AML-193 (cell line): ENCODE measurements around the gene TBC1D4.

Experiments used
- DNase-seq, 2 experiments: peaks; one replicate each; lab custom pipeline; 2025; lab: John Stamatoyannopoulos, UW

Gene TBC1D4

DNA sequence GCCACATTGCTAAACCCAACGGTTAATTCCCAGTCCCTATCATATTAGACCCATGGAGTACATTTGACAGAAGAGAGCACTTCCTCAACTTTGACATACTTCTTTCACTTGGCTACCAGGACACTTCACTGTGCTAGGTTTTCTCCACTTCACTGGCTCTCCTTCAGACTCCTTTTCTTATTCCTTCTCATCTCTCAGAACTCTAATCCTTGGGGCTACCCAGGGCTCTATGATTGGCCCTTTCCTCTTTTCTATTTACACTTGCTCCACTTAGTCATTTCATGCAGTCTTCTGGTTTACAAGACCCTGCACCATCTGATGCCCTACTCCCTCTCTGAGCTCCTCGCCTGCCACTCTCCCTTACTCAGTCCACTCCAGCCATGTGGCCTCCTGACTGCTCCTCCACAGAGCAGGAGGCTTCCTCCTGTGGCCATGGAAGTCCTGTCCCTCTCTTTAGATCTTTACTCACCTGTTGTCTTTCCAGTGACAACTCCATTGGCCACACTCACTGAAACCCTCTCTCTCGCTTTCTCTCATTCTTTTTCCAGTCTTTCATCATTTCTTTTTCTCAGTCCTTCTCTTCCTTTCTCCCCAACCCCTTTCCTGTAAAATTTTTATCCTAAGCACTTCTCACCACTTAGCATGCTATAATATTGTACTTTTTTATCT, 90.4 kb downstream of the TBC1D4 start:
- no peak for DNase-seq

DNA sequence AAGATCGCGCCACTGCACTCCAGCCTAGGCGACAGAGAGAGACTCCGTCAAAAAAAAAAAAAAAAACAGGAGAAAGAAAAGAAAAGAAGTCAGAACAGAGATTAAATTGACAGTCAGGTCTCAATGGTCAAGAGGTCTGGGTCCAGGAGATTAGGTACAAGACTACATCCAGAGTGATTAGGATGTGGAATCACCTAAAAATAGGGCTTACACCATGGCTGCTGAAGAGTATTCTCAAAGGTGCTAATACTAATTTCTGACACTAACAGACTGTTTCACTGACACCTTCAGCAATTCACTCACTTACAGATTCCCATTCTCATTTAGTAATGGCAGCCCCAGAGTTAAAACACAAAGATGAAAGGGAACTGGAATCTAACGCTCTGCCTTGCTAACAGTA, 91.7 kb downstream of the TBC1D4 start:
- no peak for DNase-seq

DNA sequence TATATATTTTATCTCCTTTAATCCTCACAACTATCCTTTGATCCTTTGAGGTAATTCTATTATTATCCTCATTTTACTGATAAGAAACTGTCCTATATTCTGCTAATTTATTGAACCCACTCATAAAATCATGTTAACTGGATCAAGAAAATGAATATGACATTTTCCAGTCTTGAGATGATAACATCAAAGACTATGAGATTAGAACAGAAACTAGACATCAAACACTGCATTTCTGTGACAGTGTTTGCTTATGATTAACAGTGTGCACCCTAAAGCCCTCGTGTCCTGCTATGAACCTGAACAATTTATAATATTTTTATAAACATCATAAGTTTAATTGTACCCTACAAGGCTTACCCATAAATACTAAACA, 96.3 kb downstream of the TBC1D4 start:
- no peak for DNase-seq

DNA sequence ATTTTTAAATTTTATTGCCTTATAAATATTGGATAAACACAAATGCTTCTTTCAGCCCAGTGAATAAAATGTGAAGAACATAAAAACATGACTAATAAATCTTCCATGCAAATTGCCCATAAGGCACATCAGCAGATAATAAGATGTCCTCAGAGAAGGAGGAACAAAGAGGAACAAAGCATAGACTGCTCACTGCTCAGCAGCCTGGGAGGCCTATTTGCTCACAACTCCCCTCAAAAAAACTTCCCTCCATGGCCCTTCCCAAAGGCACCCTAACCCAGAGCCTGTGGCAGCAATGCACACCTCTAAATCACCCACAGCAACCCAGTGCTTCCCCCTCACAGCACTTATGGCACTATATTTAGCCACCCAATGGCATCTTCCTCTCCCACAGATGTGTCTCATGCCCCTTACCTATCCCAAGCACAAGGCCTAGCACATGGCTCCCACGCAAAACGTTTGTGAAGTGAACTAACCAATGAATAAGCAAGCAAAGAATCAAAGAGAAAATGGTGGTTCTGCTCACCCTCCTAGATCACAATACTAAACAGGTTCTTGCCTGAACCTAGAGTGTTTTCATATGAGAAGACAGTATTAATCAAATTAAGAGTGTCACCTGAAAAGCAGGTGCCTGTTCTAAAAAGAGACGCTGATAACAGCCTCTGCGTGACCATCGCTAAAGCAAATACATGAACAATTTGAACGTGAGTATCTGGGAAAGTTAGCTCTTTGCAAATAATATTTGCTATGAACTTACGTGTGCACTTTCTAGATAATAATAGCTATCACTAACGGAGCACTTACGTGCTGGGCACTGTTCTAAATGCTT, 96.9 kb downstream of the TBC1D4 start:
- DNase-seq = no peak

DNA sequence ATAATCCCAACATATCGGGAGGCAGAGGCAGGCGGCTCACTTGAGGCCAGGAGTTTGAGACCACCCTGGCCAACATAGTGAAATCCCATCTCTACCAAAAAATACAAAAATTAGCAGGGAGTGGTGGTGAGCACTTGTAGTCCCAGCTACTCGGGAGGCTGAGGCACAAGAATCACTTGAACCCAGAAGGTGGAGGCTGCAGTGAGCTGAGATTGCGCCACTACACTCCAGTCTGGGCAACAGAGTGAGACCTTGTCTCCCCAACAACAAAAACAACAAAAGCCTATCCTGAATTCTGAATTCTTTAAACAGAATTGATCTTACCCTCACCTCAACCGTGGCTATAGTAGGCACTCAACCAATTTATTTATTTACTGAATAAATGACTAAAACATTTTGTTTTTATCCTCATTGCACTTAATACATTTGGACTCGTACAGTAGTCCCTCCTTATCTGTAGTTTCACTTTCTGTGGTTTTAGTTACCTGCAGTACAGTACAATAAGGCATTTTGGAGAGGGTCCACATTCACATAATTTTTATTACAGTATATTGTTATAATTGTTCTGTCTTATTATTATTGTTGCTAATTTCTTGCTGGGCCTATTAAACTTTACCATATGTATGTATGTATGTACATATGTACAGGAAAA, 98.8 kb downstream of the TBC1D4 start:
- DNase-seq = no peak

DNA sequence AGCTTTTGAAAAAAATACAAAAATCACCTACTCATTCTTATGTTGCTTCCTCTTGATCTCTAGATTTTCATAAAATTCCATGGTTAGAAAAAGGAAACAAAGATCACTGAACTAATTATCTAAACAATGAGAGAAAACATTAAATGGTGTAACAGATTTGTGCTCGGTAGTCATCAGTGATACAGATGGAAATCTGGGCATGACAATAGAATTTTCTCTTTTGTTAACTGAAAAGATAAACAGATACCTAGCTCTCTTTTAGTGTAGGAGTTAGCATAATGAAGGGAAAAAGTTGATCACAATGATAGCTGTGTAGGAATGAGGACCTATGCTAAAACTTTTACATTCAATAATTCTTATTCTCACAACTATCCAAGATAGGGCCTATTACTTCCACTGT, 103.7 kb downstream of the TBC1D4 start:
- no peak for DNase-seq

DNA sequence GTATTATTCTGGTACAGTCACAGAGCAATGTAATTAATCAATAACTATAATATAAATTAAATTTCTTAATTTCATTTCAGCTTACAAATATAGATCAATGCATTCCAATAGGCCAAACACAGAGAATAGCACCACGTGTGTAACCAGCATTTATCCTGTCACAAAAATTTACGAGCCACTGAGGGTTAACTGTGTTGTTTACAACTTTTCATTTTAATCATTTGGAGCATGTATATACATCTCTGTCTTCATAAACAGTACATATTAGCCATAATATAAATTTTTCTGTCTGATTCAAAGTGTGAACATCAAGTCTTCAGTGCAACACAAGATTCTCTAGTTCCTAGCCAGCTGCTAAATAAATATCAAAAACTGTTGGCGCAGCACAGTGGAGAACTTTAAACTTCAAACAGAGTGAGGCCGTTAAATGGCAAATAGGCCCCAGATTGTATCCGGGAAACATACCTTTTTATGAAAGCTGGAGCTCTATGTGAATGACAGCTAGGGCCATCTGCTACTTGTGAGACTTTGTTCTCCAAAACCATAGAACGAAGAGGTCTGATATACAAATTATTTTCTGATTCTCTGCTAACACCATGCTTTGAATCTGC, 105.1 kb downstream of the TBC1D4 start:
- no peak for DNase-seq

DNA sequence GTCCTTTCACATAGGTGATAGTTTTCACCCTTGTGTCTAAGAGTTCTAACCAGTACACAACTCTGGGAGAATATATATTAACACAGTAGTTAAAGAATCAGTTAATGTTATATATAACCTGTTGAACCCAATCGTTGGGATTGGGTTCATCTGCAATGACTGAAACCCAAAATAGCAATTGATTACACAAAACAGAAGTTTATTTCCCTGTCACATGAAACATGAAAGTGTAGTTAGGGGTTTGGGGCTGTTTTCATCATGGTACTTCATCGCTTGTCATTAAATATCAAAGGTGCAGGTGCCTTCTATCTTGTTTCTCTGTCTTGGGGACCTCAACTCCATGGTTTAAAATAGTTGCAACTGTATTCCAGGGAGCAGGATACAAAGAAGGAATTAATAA, 106.6 kb downstream of the TBC1D4 start:
- no peak for DNase-seq

DNA sequence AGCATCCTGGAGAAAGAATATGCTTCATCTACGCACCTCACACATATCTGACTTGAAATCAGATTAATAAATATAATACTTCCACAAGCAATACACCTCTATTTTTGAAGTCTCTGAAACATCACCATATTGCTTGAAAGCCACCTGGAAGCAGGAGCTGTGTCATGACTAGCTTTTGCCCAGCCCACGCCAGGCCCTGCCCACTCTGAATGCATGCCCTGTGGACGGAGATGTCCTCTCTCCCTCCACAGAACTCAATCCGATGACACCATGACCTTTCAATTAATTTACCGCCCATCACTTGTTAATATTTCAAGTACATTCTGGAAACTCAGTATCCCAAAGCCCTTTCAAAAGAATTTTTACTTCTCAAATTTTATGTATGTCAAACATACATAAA, 108.0 kb downstream of the TBC1D4 start:
- DNase-seq = no peak

DNA sequence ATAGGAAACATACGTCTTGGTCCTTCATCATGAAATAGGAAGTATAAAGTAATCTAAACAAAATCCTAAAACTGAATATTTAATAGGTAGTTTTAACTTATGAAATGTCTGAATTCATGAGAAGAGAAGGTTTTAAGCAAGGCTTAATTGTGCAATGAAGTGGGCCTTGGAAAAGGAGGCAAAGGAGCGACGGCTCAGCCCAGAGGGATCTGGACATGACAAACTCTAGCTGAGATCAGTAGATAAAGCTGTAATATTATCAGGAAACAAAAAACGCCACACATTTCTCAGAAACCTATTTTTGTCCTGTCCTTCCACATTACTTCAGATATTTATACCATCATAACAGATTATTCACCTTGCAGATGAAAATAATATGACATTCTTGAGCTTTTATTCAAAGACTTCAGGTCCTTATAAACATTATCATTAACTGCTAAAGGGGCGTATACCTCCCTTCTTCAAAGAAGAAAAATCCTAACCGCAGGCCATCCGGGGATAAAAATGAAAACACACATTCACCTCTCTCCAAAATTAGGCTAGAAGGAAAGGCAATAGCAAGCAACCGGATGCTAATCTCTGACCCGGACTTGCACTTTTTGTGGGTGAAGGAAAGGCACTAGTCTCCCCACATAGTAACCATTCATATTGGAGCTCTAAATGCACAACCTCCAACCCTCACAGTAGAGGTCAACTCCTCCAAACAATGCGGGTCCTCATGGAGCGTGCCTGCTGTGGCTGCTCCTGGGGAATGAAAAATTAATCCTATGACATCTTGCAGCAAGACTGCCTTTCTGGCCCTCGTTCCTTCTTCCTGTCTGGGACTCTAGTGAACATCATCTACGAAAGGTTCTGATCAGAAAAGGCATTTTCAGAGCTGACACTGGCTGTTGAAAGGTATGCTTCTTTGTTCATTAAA, 108.8 kb downstream of the TBC1D4 start:
- no peak for DNase-seq

DNA sequence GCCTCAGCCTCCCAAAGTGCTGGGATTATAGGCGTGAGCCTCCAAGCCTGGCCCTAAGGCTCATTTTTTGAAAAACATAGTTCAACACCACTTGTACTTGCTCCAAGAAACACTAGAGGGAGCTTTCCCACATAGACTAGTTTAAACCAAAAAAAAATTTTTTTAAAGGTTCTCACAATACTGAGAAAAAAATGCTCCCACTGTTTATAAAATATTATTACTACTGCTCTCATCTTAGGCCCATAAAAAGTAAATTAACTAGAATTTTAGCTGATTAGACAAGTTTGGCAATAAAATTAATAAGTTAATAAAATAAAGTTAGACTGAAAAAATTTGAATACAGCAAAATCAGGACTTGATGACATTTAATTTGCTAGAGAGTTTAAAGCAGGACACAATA, 109.5 kb downstream of the TBC1D4 start:
- peak; percentile 79 to 84 for DNase-seq

DNA sequence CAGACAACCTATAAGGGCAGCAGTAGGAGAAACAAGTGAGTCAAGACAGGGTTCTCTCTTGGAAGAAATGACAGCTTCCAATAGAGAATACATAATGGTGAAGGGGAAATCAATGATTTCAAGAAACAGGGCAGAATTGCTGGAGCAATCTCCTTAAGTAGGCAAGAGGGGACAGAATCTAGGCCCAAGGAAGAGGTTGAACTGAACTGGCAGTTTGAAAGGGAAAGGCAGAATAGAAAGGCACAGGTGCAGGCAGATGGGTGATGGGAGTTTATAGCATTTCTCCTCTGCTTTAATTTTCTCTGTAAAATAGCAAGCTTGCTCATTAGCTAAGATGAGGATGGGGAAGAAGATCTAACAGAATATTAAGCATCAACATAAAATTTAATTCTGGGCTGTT, 110.8 kb downstream of the TBC1D4 start:
- no peak for DNase-seq

DNA sequence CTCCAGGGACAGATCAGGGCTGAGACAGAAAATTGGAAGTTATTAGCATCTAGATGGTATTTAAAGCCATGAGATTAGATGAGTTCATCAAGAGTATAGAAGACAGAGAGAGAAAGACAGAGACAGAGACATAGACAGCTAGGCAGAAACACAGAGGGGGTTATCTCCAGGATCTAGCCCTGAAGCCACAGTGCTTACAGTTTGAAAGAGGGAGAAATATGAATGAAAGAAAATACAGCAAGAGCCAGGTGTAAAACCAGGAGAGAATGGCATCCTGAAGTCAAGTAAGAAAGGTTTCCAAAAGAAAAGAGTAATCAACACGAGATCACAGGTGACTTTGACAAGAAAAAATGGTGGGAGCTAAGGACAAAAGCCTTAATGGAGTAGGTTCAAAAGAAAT, 111.2 kb downstream of the TBC1D4 start:
- no peak for DNase-seq

DNA sequence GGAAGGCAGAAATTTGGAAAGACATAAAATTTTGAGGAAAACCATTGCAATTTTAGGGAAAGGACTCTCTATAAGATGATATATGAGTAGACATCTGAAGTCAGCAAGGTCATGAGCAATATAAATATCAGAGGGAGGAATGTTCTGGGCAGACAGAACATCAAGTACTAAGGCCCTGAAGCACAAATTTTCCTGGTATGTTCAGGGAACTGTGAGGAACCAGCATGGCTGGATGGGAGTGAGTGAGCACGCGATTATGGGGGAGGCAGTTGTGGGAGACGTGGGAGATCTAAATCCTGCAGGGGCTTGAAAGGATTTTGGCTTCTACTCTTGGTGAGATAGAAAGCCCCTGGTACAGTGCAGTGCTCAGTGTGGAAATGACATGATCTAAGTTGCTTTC, 112.0 kb downstream of the TBC1D4 start:
- DNase-seq = no peak

DNA sequence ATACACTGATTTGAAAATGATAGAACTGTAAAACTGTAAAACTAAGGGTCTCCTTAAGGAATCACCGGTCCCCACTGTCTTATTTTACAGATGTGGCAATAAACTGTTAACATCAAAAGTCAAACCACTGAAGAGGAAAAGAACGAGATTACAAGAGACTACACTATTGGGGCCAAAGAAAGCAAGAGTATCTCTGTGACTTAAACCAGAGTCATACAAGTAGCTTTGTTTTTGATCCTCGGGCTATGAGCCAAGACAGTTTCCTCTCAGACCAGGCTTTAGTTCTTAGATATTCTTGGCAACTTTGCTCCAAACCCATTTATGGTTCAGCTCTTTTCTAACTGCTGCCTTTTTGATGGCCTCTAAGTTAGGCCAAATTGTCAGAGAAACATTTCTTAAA, 113.8 kb downstream of the TBC1D4 start:
- DNase-seq = no peak

DNA sequence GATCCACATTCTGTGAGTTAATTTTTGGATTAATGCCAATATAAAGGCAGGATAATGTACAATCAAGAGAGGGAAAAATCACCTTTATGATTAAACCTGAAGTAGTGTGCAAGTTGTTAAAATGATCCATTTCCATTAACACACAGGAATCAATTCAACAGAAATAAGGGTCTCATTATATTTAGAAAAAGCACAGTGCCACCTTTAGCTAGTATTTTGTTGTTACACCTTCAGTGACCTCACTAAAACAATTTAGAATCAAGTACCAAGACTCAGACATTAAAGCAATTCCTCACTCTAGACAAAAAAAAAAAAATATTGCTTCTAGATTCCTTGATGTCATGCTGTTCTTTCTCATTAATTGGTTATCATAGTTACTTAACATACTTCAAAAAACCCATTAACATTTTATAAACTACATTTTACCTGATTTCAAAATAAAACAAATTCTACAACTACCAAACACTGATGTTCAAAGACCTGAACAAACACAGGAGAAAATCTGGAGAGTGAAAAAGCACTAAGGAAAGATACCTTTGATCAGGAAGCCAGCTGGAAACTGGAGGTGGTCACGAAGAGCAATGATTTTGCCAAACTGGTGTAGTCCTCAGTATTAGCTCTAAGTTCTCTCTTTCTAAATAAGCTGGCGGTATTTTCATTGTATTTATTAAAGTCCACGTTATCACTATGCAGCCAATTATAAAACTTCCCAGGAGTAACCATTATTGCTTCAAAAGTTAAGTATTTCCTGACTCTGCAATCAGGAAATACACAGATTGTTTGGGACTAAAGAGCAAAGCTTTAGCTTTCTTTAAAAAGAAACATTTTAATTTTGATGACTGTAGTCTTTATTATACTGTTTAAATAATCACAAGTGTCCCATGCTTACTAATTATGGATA, 115.3 kb downstream of the TBC1D4 start:
- DNase-seq = no peak

DNA sequence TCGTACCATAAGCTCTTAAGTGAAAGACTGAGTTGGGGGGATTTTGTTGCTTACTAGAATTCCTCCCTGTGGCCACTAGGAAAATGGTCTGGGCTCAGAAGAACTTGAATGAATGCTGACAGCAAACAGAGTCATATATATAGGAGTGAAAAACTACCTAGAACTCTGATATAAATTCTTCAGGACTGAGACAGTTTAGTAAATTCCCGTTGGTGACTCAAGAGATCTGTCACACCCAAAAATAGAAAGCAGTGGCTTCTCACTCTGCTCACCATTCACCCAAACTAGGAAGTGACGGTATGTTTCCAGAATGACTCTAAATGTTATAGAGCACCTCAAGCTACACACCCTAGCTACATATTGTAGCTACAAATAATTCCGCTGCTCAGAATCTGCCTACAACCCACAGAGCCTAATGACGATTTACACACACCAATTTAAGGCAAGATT, 116.2 kb downstream of the TBC1D4 start:
- no peak for DNase-seq

DNA sequence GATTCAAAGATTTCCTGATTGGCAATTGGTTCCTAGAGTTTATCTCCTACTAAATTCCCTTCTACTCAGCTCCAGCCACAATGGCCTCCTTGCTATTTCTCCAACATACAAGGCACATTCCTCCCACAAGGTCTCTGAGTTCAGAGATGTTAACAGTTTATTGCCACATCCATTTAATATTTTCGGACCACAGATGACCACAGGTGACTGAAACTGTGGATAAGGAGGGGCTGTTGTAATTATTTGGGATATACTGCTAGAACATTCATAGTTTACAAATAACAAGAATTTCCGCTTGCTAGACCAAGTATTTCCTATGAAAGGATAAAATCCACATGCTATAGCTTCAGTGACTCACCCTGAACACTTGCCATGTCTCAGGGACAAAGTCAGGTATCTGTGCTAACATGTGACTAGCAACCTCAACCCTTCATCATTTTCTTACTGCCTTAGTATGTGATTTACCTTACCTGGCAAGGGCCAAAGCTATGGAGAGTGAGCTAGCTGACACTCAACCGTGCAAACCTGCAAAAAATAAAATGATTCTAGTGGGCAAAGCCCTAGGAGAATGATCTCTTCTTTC, 117.7 kb downstream of the TBC1D4 start:
- DNase-seq = no peak

DNA sequence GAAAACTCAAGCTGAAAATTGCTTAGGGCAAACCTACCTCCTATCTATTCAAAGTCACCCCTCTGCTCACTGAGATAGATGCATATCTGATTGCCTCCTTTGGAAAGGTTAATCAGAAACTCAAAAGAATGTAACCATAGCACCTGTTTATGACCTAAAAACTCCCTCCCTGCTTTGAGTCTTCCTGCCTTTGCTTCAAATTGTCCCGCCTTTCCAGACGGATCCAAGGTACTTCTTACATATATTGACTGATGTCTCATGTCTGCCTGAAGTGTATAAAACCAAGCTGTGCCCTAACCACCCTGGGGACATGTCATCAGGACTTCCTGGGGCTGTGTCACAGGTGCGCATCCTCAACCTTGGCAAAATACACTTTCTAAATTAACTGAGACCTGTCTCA, 118.6 kb downstream of the TBC1D4 start:
- DNase-seq = no peak

DNA sequence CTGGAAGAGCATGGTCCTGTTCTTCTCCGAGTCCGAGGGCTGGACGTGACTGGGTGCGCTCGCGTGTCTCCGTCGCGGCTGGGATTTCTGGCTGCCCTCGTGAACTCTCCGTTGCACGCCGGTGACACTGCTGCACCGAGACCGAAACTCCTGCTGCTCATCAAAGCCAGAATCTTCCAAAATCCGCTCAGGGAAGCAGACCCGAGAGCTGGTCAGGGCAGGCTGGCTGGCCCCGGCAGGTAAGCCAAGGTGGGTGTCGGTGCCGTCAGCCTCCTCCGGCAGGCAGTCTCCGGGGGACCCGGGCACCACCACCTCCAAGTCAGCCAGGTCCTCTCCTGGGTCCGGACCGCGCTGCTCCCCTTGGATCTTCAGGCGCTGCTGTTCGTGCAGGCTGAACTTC, 119.9 kb downstream of the TBC1D4 start:
- no peak for DNase-seq
